Glutamatergic neuron (in vitro differentiated cells): Measurements from ENCODE around the gene CEACAM16. TPM values are rescaled to one million over a fixed set of nuclear protein-coding genes. Genes with fewer than 3 reads are reported as not detected.

Source experiments
- DNase-seq: peaks from one replicate; pipeline ENCODE4 v3.0.0; 2022
- H3K27ac Mint-ChIP-seq: one replicate; pipeline ENCODE4 v1.8.0; 2020; ENCODE audit warnings: mild to moderate bottlenecking, mixed read lengths, inconsistent platforms; ENCODE audit not compliant: unreplicated experiment
- H3K27me3 Mint-ChIP-seq: one replicate; pipeline ENCODE4 v1.8.0; 2020; ENCODE audit warnings: mild to moderate bottlenecking, moderate library complexity, mixed read lengths, inconsistent platforms; ENCODE audit not compliant: unreplicated experiment
- H3K36me3 Mint-ChIP-seq: one replicate; pipeline ENCODE4 v1.8.0; 2020; ENCODE audit warnings: mild to moderate bottlenecking, mixed read lengths, inconsistent platforms; ENCODE audit not compliant: unreplicated experiment
- H3K4me1 Mint-ChIP-seq: one replicate; pipeline ENCODE4 v1.8.0; 2020; ENCODE audit warnings: mild to moderate bottlenecking, low read depth, mixed read lengths, inconsistent platforms; ENCODE audit not compliant: unreplicated experiment
- H3K4me3 Mint-ChIP-seq: one replicate; pipeline ENCODE4 v1.8.0; 2020; ENCODE audit warnings: mild to moderate bottlenecking, mixed read lengths, inconsistent platforms; ENCODE audit not compliant: unreplicated experiment
- H3K9me3 Mint-ChIP-seq: one replicate; pipeline ENCODE4 v1.8.0; 2020; ENCODE audit warnings: mild to moderate bottlenecking, moderate library complexity, mixed read lengths, inconsistent platforms; ENCODE audit not compliant: unreplicated experiment
- CTCF ChIP-seq: fragments of 200-600 bp; sonication (generic); IDR thresholded peaks from one replicate; pipeline ENCODE4 v1.5.0; 2021; ENCODE audit not compliant: partially characterized antibody, unreplicated experiment
- total RNA-seq: library from RNA; stranded (reverse); fragmentation: NEBNext Ultra II Directional; extraction: Animal tissue kit (Norgen Biotek cat#: 25700); gene quantifications from one replicate; pipeline ENCODE4 v1.2.1, GENCODE V29; 2021; ENCODE audit not compliant: unreplicated experiment

The CEACAM16 gene
- total RNA-seq, 1 donor from 2014 or later, result not detected

- no peaks in the 10 kb centered on the region for H3K4me1 Mint-ChIP-seq
- TF ChIP-seq CTCF, result no peak
- no peak overlapping the region for H3K27ac Mint-ChIP-seq
- H3K4me3 Mint-ChIP-seq, result no peak overlapping the region
- peaks cover 2% of the 10 kb centered on the region for H3K27me3 Mint-ChIP-seq
- H3K9me3 Mint-ChIP-seq, result peaks cover 3% of the 10 kb centered on the region
- no peaks in the 10 kb centered on the region for H3K36me3 Mint-ChIP-seq
- DNase-seq, result no peak
Observed at GRCh38 chr19:44738603-44739558, 39.9 kb downstream of the CEACAM16 start.

GRCh38 chr19:44740351-44740824 is 41.4 kb downstream of the CEACAM16 start:
- Mint-ChIP-seq H3K4me1 (no peaks in the 10 kb centered on the region), H3K27me3 (peaks cover 2% of the 10 kb centered on the region), H3K27ac (no peak overlapping the region), H3K9me3 (peaks cover 5% of the 10 kb centered on the region), H3K36me3 (no peaks in the 10 kb centered on the region), H3K4me3 (no peak overlapping the region)
- TF ChIP-seq CTCF, result no peak
- DNase-seq, result no peak

- peaks cover 6% of the 10 kb centered on the region for H3K27me3 Mint-ChIP-seq
- H3K4me3 Mint-ChIP-seq, result no peak overlapping the region
- H3K4me1 Mint-ChIP-seq, result no peaks in the 10 kb centered on the region
- no peak for TF ChIP-seq CTCF
- H3K9me3 Mint-ChIP-seq, result peaks cover 5% of the 10 kb centered on the region
- no peaks in the 10 kb centered on the region for H3K36me3 Mint-ChIP-seq
- H3K27ac Mint-ChIP-seq, result no peak overlapping the region
- no peak for DNase-seq
Observed at GRCh38 chr19:44741258-44741731, 42.3 kb downstream of the CEACAM16 start.

DNA sequence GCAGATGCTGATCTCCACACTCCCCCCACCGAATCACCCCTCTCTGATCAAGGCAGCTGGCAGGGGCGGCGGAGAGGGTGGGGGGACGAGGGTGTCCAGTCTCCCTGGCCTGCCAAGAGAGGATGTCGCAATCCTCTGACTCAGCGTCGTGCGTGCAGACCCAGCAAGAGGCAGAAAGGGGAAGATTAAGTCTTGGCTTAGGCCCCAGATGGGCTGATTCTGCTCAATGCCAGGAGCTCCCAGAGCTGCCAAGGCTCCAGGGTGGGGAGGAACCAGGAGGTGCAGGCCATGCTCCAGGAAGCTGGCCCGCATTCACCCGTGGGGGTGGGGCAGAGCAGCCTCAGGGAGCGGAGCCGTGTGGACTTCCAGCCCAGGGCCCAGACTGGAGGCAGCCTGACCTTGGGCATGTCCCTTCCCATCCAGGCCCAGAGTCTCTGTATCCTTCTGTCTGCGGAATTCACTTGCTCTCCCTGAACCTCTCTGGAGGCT is 42.9 kb downstream of the CEACAM16 start:
- no peak for DNase-seq
- TF ChIP-seq CTCF, result no peak
- Mint-ChIP-seq H3K4me3 (no peak overlapping the region), H3K27me3 (peaks cover 9% of the 10 kb centered on the region), H3K27ac (no peak overlapping the region), H3K36me3 (no peaks in the 10 kb centered on the region), H3K9me3 (peaks cover 5% of the 10 kb centered on the region), H3K4me1 (no peaks in the 10 kb centered on the region)
